ENCODE results near the gene TTPAL.

TTPAL gene

DNA sequence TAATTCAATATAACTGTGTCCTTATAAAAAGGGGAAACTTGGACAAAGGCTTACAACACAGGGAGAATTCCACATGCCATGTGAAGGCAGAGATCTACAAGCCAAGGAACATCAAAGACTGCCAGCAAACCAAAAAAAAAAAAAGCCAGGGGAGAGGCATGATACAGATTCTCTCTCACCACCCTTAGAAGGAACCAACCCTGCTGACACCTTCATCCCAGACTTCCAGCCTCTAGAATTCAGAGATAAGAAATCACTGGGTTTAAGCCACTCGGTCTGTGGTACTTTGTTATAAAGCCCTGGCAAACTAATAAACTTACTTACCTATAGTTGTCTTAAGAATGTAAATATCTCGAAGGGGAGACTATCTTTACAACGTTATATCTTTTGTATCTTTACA is 41.8 kb downstream of the TTPAL start:
- peaks cover 30% of the 10 kb centered on the region for H3K36me3 ChIP-seq
- H3K4me1 ChIP-seq (ENCODE audit: control insufficient read depth in 1 of 2, insufficient read depth in 1 of 2, low read depth in 1 of 2, low read length in 1 of 2): peaks cover 28 to 30% of the 10 kb centered on the region in 2 experiments
- no peak overlapping the region for H3K4me3 ChIP-seq (ENCODE audit: low read depth in 1 of 2, low read length in 1 of 2)
- H3K27me3 ChIP-seq: no peaks in the 10 kb centered on the region
- H3K27ac ChIP-seq: peak overlapping the region; percentile 27
- no peak for TF ChIP-seq CTCF (IDR thresholded peaks at IDR 0.05)
- H3K9me3 ChIP-seq: no peaks in the 10 kb centered on the region

- no peaks in the 10 kb centered on the region for H3K9me3 ChIP-seq
- no peak overlapping the region for H3K27ac ChIP-seq
- peaks cover 33 to 34% of the 10 kb centered on the region in 2 experiments for H3K4me1 ChIP-seq (ENCODE audit: control insufficient read depth in 1 of 2, insufficient read depth in 1 of 2, low read depth in 1 of 2, low read length in 1 of 2)
- peaks cover 22% of the 10 kb centered on the region for H3K36me3 ChIP-seq
- no peak overlapping the region for H3K4me3 ChIP-seq (ENCODE audit: low read depth in 1 of 2, low read length in 1 of 2)
- TF ChIP-seq CTCF (IDR thresholded peaks at IDR 0.05): no peak
- no peaks in the 10 kb centered on the region for H3K27me3 ChIP-seq
Measured at GRCh38 chr20:44518248-44518647, 42.6 kb downstream of the TTPAL start.

DNA sequence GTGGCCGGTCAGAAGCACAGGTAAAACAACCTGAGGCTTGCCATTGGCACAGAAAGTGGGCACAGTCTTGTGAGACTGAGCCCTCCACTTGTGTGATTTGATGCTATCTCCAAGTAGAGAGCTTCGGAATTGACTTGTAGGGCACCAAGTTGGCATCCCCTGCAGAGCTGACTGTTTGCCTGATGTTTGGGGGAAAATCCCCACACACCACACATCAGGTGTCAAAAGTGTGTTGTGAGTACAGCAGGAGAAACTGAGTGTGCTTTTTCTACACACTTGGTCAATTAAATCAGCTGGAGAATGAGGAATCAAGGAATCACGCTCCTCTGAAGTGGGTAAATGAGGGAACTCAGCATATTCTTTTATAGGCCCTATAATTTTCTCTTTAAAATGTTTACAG is 45.2 kb downstream of the TTPAL start:
- Histone ChIP-seq H3K36me3 (peaks cover 14% of the 10 kb centered on the region), H3K4me1 (ENCODE audit: control insufficient read depth in 1 of 2, insufficient read depth in 1 of 2, low read depth in 1 of 2, low read length in 1 of 2) (peaks cover 33 to 34% of the 10 kb centered on the region in 2 experiments), H3K27me3 (no peaks in the 10 kb centered on the region), H3K27ac (peak overlapping the region; percentile 98), H3K9me3 (no peaks in the 10 kb centered on the region), H3K4me3 (ENCODE audit: low read depth in 1 of 2, low read length in 1 of 2) (peak overlapping the region; percentile 85 to 98)
- TF ChIP-seq CTCF (IDR thresholded peaks at IDR 0.05): no peak

DNA sequence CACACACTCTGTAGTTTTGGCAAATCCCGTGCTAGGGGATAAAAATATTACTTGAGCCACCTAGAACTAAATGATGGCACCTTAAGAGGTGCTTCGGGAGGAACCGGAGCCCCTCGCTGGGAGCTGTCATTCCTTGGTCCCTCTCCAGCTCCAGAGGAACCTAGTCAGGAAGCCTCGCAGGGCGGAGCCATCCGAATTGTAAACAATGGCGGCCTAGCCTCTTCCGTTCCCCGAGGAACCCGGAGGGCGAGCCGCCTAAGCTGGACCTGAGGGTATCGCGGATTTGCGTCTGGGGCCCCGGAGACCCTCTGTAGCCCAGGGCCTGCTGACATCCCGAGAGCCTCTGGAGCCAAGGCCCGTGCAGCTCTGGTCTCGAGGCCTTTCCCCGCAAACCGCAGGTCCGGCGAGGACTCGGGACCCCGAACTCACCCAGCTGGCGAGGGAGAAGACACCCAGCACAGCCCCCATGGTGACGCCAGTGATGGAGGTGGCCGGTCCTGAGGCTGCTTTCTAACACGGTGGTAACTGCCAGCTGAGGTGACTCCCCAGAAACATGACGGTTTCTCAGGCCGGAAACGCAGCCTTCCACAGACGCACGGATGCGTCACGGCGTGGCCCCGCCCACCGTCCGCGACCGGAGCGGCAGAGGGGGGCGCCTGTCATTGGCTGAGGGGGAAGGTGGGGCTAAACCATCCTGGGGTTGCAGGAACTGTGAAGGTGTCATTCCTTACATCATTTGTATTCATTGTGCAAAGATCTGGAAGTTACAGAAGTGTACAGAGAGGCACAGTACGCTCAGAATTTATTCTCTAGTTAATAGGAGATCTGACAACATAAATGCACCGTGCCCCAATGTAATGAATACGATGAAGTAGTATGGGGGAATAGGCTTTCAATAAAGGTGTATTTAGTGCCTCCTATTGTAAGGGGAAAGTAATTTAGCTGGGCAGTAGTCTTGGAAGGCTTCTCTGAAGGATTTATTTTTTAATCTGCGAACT is 46.1 kb downstream of the TTPAL start, which contains the start of gene SERINC3:
SERINC3 (minus strand) TSS at position 587 of the 998 bp plus-strand sequence; CDS start at position 468, 119 bp downstream.
- Histone ChIP-seq H3K27me3 (no peaks in the 10 kb centered on the region), H3K36me3 (peaks cover 5% of the 10 kb centered on the region), H3K4me3 (ENCODE audit: low read depth in 1 of 2, low read length in 1 of 2) (peak within 1 kb of the TSS; percentile 85 to 98), H3K9me3 (no peaks in the 10 kb centered on the region), H3K4me1 (ENCODE audit: control insufficient read depth in 1 of 2, insufficient read depth in 1 of 2, low read depth in 1 of 2, low read length in 1 of 2) (peaks cover 33 to 34% of the 10 kb centered on the region in 2 experiments), H3K27ac (peak within 1 kb of the TSS; percentile 98)
- no peak for TF ChIP-seq CTCF (IDR thresholded peaks at IDR 0.05)

- Histone ChIP-seq H3K27me3 (no peaks in the 10 kb centered on the region), H3K4me1 (ENCODE audit: control insufficient read depth in 1 of 2, insufficient read depth in 1 of 2, low read depth in 1 of 2, low read length in 1 of 2) (peaks cover 33 to 34% of the 10 kb centered on the region in 2 experiments), H3K36me3 (no peaks in the 10 kb centered on the region), H3K9me3 (no peaks in the 10 kb centered on the region), H3K27ac (peak overlapping the region; percentile 98), H3K4me3 (ENCODE audit: low read depth in 1 of 2, low read length in 1 of 2) (no peak overlapping the region)
- no peak for TF ChIP-seq CTCF (IDR thresholded peaks at IDR 0.05)
Measured at GRCh38 chr20:44522841-44523240, 47.2 kb downstream of the TTPAL start.

Data from neutrophil (primary cell).